Caco-2 (cell line): ENCODE data around the gene UST. TPM values are rescaled to one million over a fixed set of nuclear protein-coding genes. Genes with fewer than 3 reads are reported as not detected.

Experiments used
- BruUV-seq: library from RNA; stranded (reverse); fragments of 400-500 nt; replicated peaks from 2 replicates; lab custom pipeline; 2021; lab: Mats Ljungman, UMichigan
- CTCF ChIA-PET: fragments of 300-600 bp; sonication (Branson Sonifier 250); formaldehyde crosslinking; loops from one replicate; lab custom pipeline; 2022; ENCODE audit warnings: antibody characterized with exemption; lab: Charles Lee
- POLR2A ChIA-PET: fragments of 300-600 bp; sonication (Branson Sonifier 250); formaldehyde crosslinking; loops from one replicate; lab custom pipeline; 2022; ENCODE audit warnings: antibody characterized with exemption; lab: Charles Lee
- DNase-seq, 2 experiments: peaks; one replicate each; pipeline versions ENCODE4 v3.0.0 to v3.0.0-alpha.2; 2020 to 2022
- H3K27me3 ChIP-seq: replicated peaks from 2 replicates; pipeline ENCODE4 v1.6.0; 2011; ENCODE audit warnings: low read length; ENCODE audit not compliant: control insufficient read depth, insufficient read depth
- H3K36me3 ChIP-seq: 2 replicates; pipeline ENCODE4 v1.5.1; 2011; ENCODE audit warnings: low read length; ENCODE audit not compliant: control insufficient read depth, insufficient read depth
- H3K4me1 ChIP-seq: fragments of 250-450 bp; sonication (Bioruptor Pico); 2 replicates; pipeline ENCODE4 v1.5.1; 2020; ENCODE audit warnings: mild to moderate bottlenecking
- H3K4me3 ChIP-seq: 2 replicates; pipeline ENCODE4 v1.5.1; 2011; ENCODE audit warnings: low read depth, mild to moderate bottlenecking, control low read depth, low read length
- H3K9me3 ChIP-seq: fragments of 250-450 bp; sonication (Bioruptor Pico); 2 replicates; pipeline ENCODE4 v1.5.1; 2020; ENCODE audit warnings: mild to moderate bottlenecking, moderate library complexity
- H3K27ac Mint-ChIP-seq: one replicate; pipeline ENCODE4 v1.8.0; 2022; ENCODE audit warnings: mixed read lengths; ENCODE audit not compliant: unreplicated experiment
- H3K27me3 Mint-ChIP-seq: one replicate; pipeline ENCODE4 v1.8.0; 2022; ENCODE audit warnings: mixed read lengths; ENCODE audit not compliant: insufficient read depth, unreplicated experiment
- H3K36me3 Mint-ChIP-seq: one replicate; pipeline ENCODE4 v1.8.0; 2022; ENCODE audit warnings: mild to moderate bottlenecking, mixed read lengths; ENCODE audit not compliant: insufficient read depth, unreplicated experiment
- H3K4me1 Mint-ChIP-seq: one replicate; pipeline ENCODE4 v1.8.0; 2022; ENCODE audit warnings: low read depth, mixed read lengths; ENCODE audit not compliant: unreplicated experiment
- H3K4me3 Mint-ChIP-seq: one replicate; pipeline ENCODE4 v1.8.0; 2022; ENCODE audit warnings: mild to moderate bottlenecking, moderate library complexity, mixed read lengths; ENCODE audit not compliant: unreplicated experiment
- H3K9me3 Mint-ChIP-seq: one replicate; pipeline ENCODE4 v1.8.0; 2022; ENCODE audit warnings: mixed read lengths; ENCODE audit not compliant: unreplicated experiment
- intact Hi-C: fragments of 100-400 bp; cut with micrococcal nuclease; formaldehyde crosslinking; loops from one replicate; pipeline ENCODE4 v1.10.0; 2022; ENCODE audit not compliant: unreplicated experiment
- total RNA-seq: library from RNA; stranded (reverse); gene quantifications from 2 replicates; pipeline ENCODE4 v1.2.3, GENCODE V29; 2022
- TF ChIP-seq, protein P1 (sequence below), 2 experiments: fragments of 200-600 bp in 1 of 2; IDR thresholded peaks; 1 replicate in 1 of 2; 2 replicates in 1 of 2; pipeline versions ENCODE4 v1.5.1 to v1.8.0; 2011 to 2022; ENCODE audit warnings: antibody characterized with exemption in 1 of 2, control low read depth in 1 of 2, inconsistent platforms in 1 of 2, low read depth in 1 of 2, low read length in 1 of 2, mild to moderate bottlenecking in 1 of 2, moderate library complexity in 1 of 2; ENCODE audit not compliant: insufficient read depth in 1 of 2, severe bottlenecking in 1 of 2, unreplicated experiment in 1 of 2

UST gene
- total RNA-seq, 1 experiment from 2014 or later = not detected

DNA sequence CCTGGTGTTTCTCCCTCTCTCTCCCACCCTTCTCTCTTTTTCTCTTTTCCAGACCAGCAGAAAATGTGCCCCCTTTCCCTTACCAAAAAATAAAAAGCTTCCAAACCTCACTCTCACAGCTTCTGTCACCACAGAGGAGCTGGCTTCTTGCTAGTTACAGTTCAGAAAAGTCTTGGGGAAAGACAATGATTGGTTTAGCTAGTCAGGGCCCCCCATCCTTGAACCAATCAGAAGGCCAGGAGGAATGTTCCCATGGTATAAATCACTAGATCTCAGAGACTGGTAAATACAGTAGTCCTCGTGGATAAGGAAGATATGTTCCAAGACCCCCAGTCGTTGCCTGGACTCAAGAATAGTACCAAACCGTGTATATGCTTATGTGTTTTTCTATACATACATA, 339.5 kb downstream of the UST start:
- ChIA-PET CTCF (no interaction called here), POLR2A (no interaction called here)
- intact Hi-C loops = no loop called here
- Histone ChIP-seq H3K9me3 (no peaks in the 10 kb centered on the region), H3K27me3 (no peaks in the 10 kb centered on the region), H3K4me3 (no peak overlapping the region), H3K36me3 (no peaks in the 10 kb centered on the region), H3K4me1 (no peaks in the 10 kb centered on the region)
- H3K36me3 Mint-ChIP-seq = no peaks in the 10 kb centered on the region
- no TSS peak for BruUV-seq
- DNase-seq = no peak
- no peaks in the 10 kb centered on the region for H3K9me3 Mint-ChIP-seq
- H3K4me3 Mint-ChIP-seq = no peak overlapping the region
- H3K27ac Mint-ChIP-seq = no peak overlapping the region
- no peaks in the 10 kb centered on the region for H3K4me1 Mint-ChIP-seq
- H3K27me3 Mint-ChIP-seq = no peaks in the 10 kb centered on the region
- TF ChIP-seq, protein P1, sequence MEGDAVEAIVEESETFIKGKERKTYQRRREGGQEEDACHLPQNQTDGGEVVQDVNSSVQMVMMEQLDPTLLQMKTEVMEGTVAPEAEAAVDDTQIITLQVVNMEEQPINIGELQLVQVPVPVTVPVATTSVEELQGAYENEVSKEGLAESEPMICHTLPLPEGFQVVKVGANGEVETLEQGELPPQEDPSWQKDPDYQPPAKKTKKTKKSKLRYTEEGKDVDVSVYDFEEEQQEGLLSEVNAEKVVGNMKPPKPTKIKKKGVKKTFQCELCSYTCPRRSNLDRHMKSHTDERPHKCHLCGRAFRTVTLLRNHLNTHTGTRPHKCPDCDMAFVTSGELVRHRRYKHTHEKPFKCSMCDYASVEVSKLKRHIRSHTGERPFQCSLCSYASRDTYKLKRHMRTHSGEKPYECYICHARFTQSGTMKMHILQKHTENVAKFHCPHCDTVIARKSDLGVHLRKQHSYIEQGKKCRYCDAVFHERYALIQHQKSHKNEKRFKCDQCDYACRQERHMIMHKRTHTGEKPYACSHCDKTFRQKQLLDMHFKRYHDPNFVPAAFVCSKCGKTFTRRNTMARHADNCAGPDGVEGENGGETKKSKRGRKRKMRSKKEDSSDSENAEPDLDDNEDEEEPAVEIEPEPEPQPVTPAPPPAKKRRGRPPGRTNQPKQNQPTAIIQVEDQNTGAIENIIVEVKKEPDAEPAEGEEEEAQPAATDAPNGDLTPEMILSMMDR (IDR thresholded peaks at IDR 0.05; ENCODE audit: insufficient read depth in 1 of 2, low read depth in 1 of 2, low read length in 1 of 2, severe bottlenecking in 1 of 2, unreplicated experiment in 1 of 2) = no peak

DNA sequence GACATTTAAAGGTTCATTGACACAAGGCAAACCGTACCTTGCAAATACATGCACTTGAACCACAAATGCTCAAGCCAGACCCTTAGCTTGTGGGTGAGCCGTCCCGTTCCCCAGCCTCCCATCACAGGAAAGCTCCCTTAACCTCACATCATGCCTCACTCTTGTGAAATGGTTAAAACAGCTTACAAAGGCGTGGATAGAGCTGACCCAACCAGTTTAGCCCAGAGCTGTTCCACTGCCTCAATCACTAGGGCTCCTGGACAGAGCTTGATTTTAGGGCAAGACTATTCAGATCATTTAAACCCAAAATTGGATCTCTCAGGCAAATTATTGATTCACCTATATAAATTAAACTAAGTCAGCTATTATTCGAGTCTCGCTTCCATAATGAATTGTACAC, 341.1 kb downstream of the UST start:
- Mint-ChIP-seq H3K27me3 (no peaks in the 10 kb centered on the region), H3K4me1 (no peaks in the 10 kb centered on the region), H3K9me3 (no peaks in the 10 kb centered on the region), H3K27ac (no peak overlapping the region), H3K36me3 (no peaks in the 10 kb centered on the region), H3K4me3 (no peak overlapping the region)
- H3K36me3 ChIP-seq = no peaks in the 10 kb centered on the region
- intact Hi-C loops = no loop called here
- CTCF ChIA-PET = no interaction called here
- POLR2A ChIA-PET = no interaction called here
- H3K27me3 ChIP-seq = no peaks in the 10 kb centered on the region
- H3K4me1 ChIP-seq = no peaks in the 10 kb centered on the region
- H3K9me3 ChIP-seq = no peaks in the 10 kb centered on the region
- TF ChIP-seq, protein P1 (IDR thresholded peaks at IDR 0.05; ENCODE audit: insufficient read depth in 1 of 2, low read depth in 1 of 2, low read length in 1 of 2, severe bottlenecking in 1 of 2, unreplicated experiment in 1 of 2) = no peak
- H3K4me3 ChIP-seq = no peak overlapping the region
- BruUV-seq = no TSS peak
- DNase-seq = no peak

DNA sequence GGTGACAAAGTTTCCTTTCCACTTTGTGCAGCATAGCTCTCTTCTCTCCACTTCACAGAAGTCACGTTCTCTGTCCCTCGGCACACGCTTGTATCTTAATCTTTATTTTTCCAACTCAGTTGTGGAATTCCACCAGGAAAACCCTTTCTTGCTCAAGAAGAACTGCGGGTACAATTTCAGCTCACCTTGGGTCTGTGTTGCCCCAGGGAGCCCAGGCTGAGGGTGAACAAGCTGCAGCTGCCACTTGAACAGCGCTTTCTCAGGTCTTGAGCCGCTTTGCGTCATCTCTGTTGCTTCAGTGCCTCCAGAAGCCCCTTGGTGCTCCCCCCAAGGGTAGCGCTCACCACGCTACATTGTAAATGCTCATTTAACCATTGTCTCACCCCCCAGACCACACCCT, 341.5 kb downstream of the UST start:
- intact Hi-C loops = no loop called here
- POLR2A ChIA-PET = no interaction called here

More for the DNA sequence above, 341.5 kb downstream of the UST start:
- H3K27me3 Mint-ChIP-seq = no peaks in the 10 kb centered on the region
- no peak overlapping the region for H3K27ac Mint-ChIP-seq
- CTCF ChIA-PET = no interaction called here
- no peaks in the 10 kb centered on the region for H3K36me3 ChIP-seq
- H3K4me3 ChIP-seq = no peak overlapping the region
- no peaks in the 10 kb centered on the region for H3K9me3 Mint-ChIP-seq
- BruUV-seq = no TSS peak
- no peaks in the 10 kb centered on the region for H3K4me1 ChIP-seq
- no peak overlapping the region for H3K4me3 Mint-ChIP-seq
- TF ChIP-seq, protein P1 (IDR thresholded peaks at IDR 0.05; ENCODE audit: insufficient read depth in 1 of 2, low read depth in 1 of 2, low read length in 1 of 2, severe bottlenecking in 1 of 2, unreplicated experiment in 1 of 2) = no peak
- H3K9me3 ChIP-seq = no peaks in the 10 kb centered on the region
- no peaks in the 10 kb centered on the region for H3K4me1 Mint-ChIP-seq
- H3K27me3 ChIP-seq = no peaks in the 10 kb centered on the region
- no peaks in the 10 kb centered on the region for H3K36me3 Mint-ChIP-seq
- no peak for DNase-seq
